SU-DHL-6 (cell line): ENCODE data around the gene NME7.

Source experiments
- H2AFZ ChIP-seq: fragments of 200-600 bp; sonication (generic); 2 replicates; pipeline ENCODE4 v1.6.1; 2014; ENCODE audit warnings: low read depth, mild to moderate bottlenecking, moderate library complexity, mixed read lengths, antibody characterized with exemption, low read length; ENCODE audit not compliant: severe bottlenecking
- H3F3A ChIP-seq: fragments of 200-600 bp; shearing (Covaris generic); 2 replicates; pipeline ENCODE4 v1.6.0; 2016; ENCODE audit warnings: antibody characterized with exemption, mild to moderate bottlenecking; ENCODE audit not compliant: insufficient read depth
- H3K27ac ChIP-seq: fragments of 200-600 bp; sonication (generic); 2 replicates; pipeline ENCODE4 v1.5.1; 2016; ENCODE audit warnings: low read depth, mild to moderate bottlenecking, low read length, moderate library complexity, mixed read lengths
- H3K27me3 ChIP-seq: fragments of 200-600 bp; sonication (generic), shearing (Covaris generic); 2 replicates; pipeline ENCODE4 v1.6.0; 2014; ENCODE audit warnings: mild to moderate bottlenecking, low read length
- H3K36me3 ChIP-seq: fragments of 200-600 bp; sonication (generic); 2 replicates; pipeline ENCODE4 v1.6.1; 2014; ENCODE audit warnings: mild to moderate bottlenecking, low read length, mixed read lengths
- H3K4me2 ChIP-seq: fragments of 300-600, 200-600 bp; shearing (Covaris generic), sonication (generic); 2 replicates; pipeline ENCODE4 v1.6.0; 2014; ENCODE audit warnings: low read length, low read depth, mild to moderate bottlenecking; ENCODE audit not compliant: poor library complexity, severe bottlenecking
- H3K4me3 ChIP-seq: fragments of 200-600 bp; sonication (generic); 2 replicates; pipeline ENCODE4 v1.5.1; 2014; ENCODE audit warnings: antibody characterized with exemption, low read length, mild to moderate bottlenecking, mixed read lengths; ENCODE audit not compliant: insufficient read depth, poor library complexity, severe bottlenecking
- H3K79me2 ChIP-seq: fragments of 200-600 bp; sonication (generic); 2 replicates; pipeline ENCODE4 v1.6.1; 2014; ENCODE audit warnings: mild to moderate bottlenecking, low read length, moderate library complexity; ENCODE audit not compliant: insufficient read depth
- H3K9ac ChIP-seq: fragments of 200-600 bp; sonication (generic); 2 replicates; pipeline ENCODE4 v1.7.0; 2014; ENCODE audit warnings: mild to moderate bottlenecking, low read length
- H3K9me2 ChIP-seq: fragments of 200-600 bp; sonication (generic); replicated peaks from 2 replicates; pipeline ENCODE4 v1.6.1; 2014; ENCODE audit warnings: low read length; ENCODE audit not compliant: insufficient read depth
- H3K9me3 ChIP-seq: fragments of 200-600 bp; sonication (generic); 2 replicates; pipeline ENCODE4 v1.6.1; 2014; ENCODE audit warnings: low read length, mixed read lengths; ENCODE audit not compliant: insufficient read depth
- H4K20me1 ChIP-seq: fragments of 200-600 bp; sonication (generic); 2 replicates; pipeline ENCODE4 v1.6.1; 2014; ENCODE audit warnings: low read depth, mild to moderate bottlenecking, antibody characterized with exemption, low read length, moderate library complexity, mixed read lengths
- CTCF ChIP-seq: fragments of 200-600 bp; sonication (generic); IDR thresholded peaks from one replicate; pipeline ENCODE4 v1.5.1; 2017; ENCODE audit warnings: antibody characterized with exemption, mild to moderate bottlenecking, low read length, moderate library complexity; ENCODE audit not compliant: insufficient read depth, poor library complexity, severe bottlenecking
- EZH2phosphoT487 ChIP-seq: fragments of 200-600 bp; sonication (generic), shearing (Covaris generic); conservative IDR thresholded peaks from 2 replicates; pipeline ENCODE4 v1.6.1; 2018; ENCODE audit warnings: mild to moderate bottlenecking, antibody characterized with exemption, low read length, moderate library complexity, mixed read lengths

NME7 gene

DNA sequence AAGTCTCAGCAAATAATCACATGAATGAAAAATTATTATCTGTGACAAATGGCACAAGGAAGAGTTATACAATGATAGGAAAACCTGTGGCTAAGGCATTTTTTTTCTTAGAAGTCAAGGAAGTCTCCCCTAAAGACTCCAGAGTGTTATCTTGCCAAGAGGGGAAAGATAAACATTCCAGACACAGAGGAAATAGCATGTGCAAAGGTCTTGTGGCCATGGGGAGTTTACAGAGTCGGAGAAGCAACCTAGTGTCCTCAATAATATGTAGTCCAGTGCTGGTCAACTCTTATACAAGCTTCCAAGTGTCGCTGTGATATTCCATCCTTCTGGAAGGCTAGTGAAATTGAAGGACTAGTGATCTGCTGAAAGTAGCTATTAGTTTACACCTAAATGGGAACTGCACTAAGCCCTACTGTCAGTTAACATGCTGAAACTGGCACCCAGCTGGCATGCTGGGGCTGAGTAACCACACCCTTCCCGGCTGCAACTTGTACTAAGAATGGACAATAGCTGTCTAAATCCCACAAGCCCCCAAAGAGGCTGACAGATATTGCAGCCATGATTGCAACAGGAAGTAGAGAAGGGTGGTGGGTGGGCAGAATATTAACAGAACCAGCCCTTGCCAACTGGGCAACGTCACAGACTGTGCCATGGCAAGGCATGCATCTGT, 272.6 kb downstream of the NME7 start:
- H3F3A ChIP-seq: no peaks in the 10 kb centered on the region
- H4K20me1 ChIP-seq: no peaks in the 10 kb centered on the region
- TF ChIP-seq CTCF: no peak
- no peak for TF ChIP-seq EZH2phosphoT487
- no peaks in the 10 kb centered on the region for H3K27me3 ChIP-seq
- H3K27ac ChIP-seq: no peak overlapping the region
- H3K9ac ChIP-seq: no peak overlapping the region
- no peak overlapping the region for H3K4me3 ChIP-seq
- H3K9me2 ChIP-seq: no peaks in the 10 kb centered on the region
- no peaks in the 10 kb centered on the region for H3K79me2 ChIP-seq
- no peaks in the 10 kb centered on the region for H3K36me3 ChIP-seq
- no peak overlapping the region for H3K4me2 ChIP-seq
- H3K9me3 ChIP-seq: no peaks in the 10 kb centered on the region
- H2AFZ ChIP-seq: no peak overlapping the region

GRCh38 chr1:169092399-169092798, 275.2 kb downstream of the NME7 start:
- no peaks in the 10 kb centered on the region for H3K36me3 ChIP-seq
- H4K20me1 ChIP-seq: no peaks in the 10 kb centered on the region
- H3K9ac ChIP-seq: no peak overlapping the region
- no peaks in the 10 kb centered on the region for H3K79me2 ChIP-seq
- H3K4me3 ChIP-seq: no peak overlapping the region
- TF ChIP-seq EZH2phosphoT487 (no peak), CTCF (no peak)
- H2AFZ ChIP-seq: no peak overlapping the region
- no peak overlapping the region for H3K27ac ChIP-seq
- H3K4me2 ChIP-seq: no peak overlapping the region
- no peaks in the 10 kb centered on the region for H3F3A ChIP-seq
- no peaks in the 10 kb centered on the region for H3K9me3 ChIP-seq
- no peaks in the 10 kb centered on the region for H3K27me3 ChIP-seq
- no peaks in the 10 kb centered on the region for H3K9me2 ChIP-seq

DNA sequence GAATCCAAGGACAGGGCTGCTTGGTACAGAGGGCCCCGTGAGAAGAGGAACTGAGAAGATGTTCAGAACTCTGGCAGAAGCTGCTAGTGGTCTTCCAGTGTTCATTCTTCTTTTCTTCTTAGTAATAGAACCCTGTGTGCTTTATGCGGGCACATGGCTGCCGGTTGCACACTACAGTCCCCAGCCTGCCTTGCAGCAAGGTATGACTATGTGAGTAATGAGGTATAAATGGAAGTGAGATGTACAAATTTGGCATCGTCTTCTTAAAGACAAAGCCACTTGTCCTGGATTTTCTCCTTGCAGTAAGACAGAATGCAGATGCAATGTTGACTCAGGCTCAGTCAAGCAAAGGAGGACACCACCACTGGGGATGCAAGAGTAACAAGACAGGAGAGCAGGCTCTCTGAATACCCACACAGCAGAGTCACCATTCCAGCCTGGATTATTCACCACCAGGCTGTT, 276.1 kb downstream of the NME7 start:
- no peaks in the 10 kb centered on the region for H3K9me2 ChIP-seq
- TF ChIP-seq EZH2phosphoT487 (no peak), CTCF (no peak)
- no peaks in the 10 kb centered on the region for H3K9me3 ChIP-seq
- no peaks in the 10 kb centered on the region for H4K20me1 ChIP-seq
- no peaks in the 10 kb centered on the region for H3F3A ChIP-seq
- H3K4me2 ChIP-seq: no peak overlapping the region
- H2AFZ ChIP-seq: no peak overlapping the region
- no peaks in the 10 kb centered on the region for H3K27me3 ChIP-seq
- H3K4me3 ChIP-seq: no peak overlapping the region
- no peaks in the 10 kb centered on the region for H3K36me3 ChIP-seq
- no peaks in the 10 kb centered on the region for H3K79me2 ChIP-seq
- no peak overlapping the region for H3K27ac ChIP-seq
- no peak overlapping the region for H3K9ac ChIP-seq
